ENCODE measurements around the gene PIK3R6.

DNA sequence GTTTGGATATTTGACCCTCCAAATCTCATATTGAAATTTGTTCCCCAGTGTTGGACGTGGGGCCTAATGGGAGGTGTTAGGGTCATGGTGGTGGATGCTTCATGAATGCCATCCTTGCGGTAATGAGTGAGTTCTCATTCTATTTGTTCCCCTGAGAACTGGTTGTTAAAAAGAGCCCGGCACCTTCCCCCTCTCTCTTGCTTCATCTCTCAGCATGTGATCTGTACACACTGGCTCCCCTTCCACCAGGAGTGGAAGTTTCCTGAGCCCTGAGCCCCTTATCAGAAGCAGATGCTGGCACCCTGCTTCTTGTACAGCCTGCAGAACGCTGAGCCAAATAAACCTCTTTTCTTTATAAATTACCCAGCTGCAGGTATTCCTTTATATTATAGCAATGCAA, 25.6 kb downstream of the PIK3R6 start:
- TF ChIP-seq EZH2 (IDR thresholded peaks at IDR 0.05; ENCODE audit: borderline replicate concordance, low read length) = no peak
- TF ChIP-seq CTCF (IDR thresholded peaks at IDR 0.05; ENCODE audit: low read length) = no peak

Measured in OCI-LY1 (cell line).